ENCODE data around the gene CTBP2.

Gene CTBP2

GRCh38 chr10:125033146-125033924 lies 127.0 kb downstream of the CTBP2 start:
- no peak overlapping the region for H3K27ac ChIP-seq (ENCODE audit: low read depth, low read length)
- no peaks in the 10 kb centered on the region for H3K36me3 ChIP-seq (ENCODE audit: control insufficient read depth, insufficient read depth, low read length)
- H2BK120ac ChIP-seq (ENCODE audit: low read depth, low read length): no peak overlapping the region

GRCh38 chr10:125032474-125033020 lies 127.8 kb downstream of the CTBP2 start:
- no peak overlapping the region for H2BK5ac ChIP-seq (ENCODE audit: low read length)
- H2BK120ac ChIP-seq (ENCODE audit: low read depth, low read length): no peak overlapping the region
- H3K4me2 ChIP-seq (ENCODE audit: low read length): no peak overlapping the region
- no peaks in the 10 kb centered on the region for H3K27me3 ChIP-seq (ENCODE audit: insufficient read depth, low read length, poor library complexity)
- no peak overlapping the region for H2BK15ac ChIP-seq (replicated peaks; ENCODE audit: low read depth)
- H3K79me2 ChIP-seq (ENCODE audit: control insufficient read depth, insufficient read depth, low read length): peaks cover 84% of the 10 kb centered on the region
- no peak overlapping the region for H3K56ac ChIP-seq (ENCODE audit: low read length)
- no peak overlapping the region for H3K27ac ChIP-seq (ENCODE audit: low read depth, low read length)
- DNase-seq: no peak
- peaks cover 38% of the 10 kb centered on the region for H3K79me1 ChIP-seq (ENCODE audit: low read length)
- no peak overlapping the region for H3K4me3 ChIP-seq (ENCODE audit: low read length)
- no peak overlapping the region for H3K18ac ChIP-seq (ENCODE audit: low read length)
- H3K4me1 ChIP-seq (ENCODE audit: control insufficient read depth, low read depth, low read length): peaks cover 6% of the 10 kb centered on the region
- no peaks in the 10 kb centered on the region for H3K36me3 ChIP-seq (ENCODE audit: control insufficient read depth, insufficient read depth, low read length)
- H3K4ac ChIP-seq (ENCODE audit: low read depth, low read length): no peak overlapping the region
- no peak overlapping the region for H3K9ac ChIP-seq (ENCODE audit: low read length)
- H2AK5ac ChIP-seq (ENCODE audit: low read length): no peak overlapping the region
- no peak overlapping the region for H3K23ac ChIP-seq (ENCODE audit: low read length)
- no CpG with 5 or more reads among the region's 15 CpGs for WGBS (ENCODE audit: extremely low coverage, insufficient coverage, low lambda C conversion rate)
- H4K5ac ChIP-seq (ENCODE audit: low read length): no peak overlapping the region
- H4K8ac ChIP-seq (ENCODE audit: low read depth, low read length): no peak overlapping the region

More at GRCh38 chr10:125033146-125033924, 127.0 kb downstream of the CTBP2 start:
- Histone ChIP-seq H4K5ac (ENCODE audit: low read length) (no peak overlapping the region), H4K8ac (ENCODE audit: low read depth, low read length) (no peak overlapping the region), H2BK5ac (ENCODE audit: low read length) (no peak overlapping the region), H2AK5ac (ENCODE audit: low read length) (no peak overlapping the region), H3K56ac (ENCODE audit: low read length) (no peak overlapping the region), H3K79me2 (ENCODE audit: control insufficient read depth, insufficient read depth, low read length) (peaks cover 82% of the 10 kb centered on the region), H3K4me3 (ENCODE audit: low read length) (no peak overlapping the region), H3K4me1 (ENCODE audit: control insufficient read depth, low read depth, low read length) (peaks cover 7% of the 10 kb centered on the region), H3K4me2 (ENCODE audit: low read length) (no peak overlapping the region), H3K27me3 (ENCODE audit: insufficient read depth, low read length, poor library complexity) (no peaks in the 10 kb centered on the region), H3K79me1 (ENCODE audit: low read length) (peaks cover 42% of the 10 kb centered on the region), H3K4ac (ENCODE audit: low read depth, low read length) (no peak overlapping the region), H3K9ac (ENCODE audit: low read length) (no peak overlapping the region), H2BK15ac (replicated peaks; ENCODE audit: low read depth) (no peak overlapping the region), H3K23ac (ENCODE audit: low read length) (no peak overlapping the region), H3K18ac (ENCODE audit: low read length) (no peak overlapping the region)
- no peak for DNase-seq
- WGBS (ENCODE audit: extremely low coverage, insufficient coverage, low lambda C conversion rate): no CpG with 5 or more reads among the region's 27 CpGs

DNA sequence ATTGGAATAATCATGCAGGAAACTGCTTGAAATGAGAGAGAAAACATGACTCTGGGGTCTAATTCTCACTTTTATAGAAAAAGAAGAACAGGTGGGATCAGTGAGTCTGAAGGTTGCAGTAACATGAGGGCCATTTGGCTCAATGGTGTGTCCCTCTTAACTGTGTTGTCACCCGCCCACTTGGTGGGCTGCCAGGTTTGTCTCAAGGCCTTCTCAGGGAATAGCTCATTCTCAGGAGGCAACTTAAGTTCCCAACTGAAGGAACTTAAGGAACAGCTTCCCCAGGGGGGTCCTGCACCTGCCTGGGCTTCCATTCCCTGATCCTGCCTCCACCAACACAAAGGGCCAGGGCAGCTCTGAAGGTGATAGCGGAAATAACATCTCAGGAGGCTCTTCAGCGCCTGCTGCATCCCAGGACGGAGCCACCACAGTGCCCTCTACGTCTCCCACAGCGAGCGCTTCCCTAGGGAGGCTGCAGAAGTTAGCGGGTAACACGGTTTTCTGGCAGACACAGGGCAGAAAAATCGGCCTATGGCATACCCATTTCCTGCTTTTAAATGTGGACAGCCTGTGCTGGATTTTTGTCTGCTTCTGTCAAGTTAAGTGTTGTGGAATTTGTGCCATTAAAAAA lies 129.7 kb downstream of the CTBP2 start:
- no CpG with 5 or more reads among the region's 10 CpGs for WGBS (ENCODE audit: extremely low coverage, insufficient coverage, low lambda C conversion rate)
- H3K4me1 ChIP-seq (ENCODE audit: control insufficient read depth, low read depth, low read length): peaks cover 3% of the 10 kb centered on the region
- peaks cover under 1% of the 10 kb centered on the region for H3K36me3 ChIP-seq (ENCODE audit: control insufficient read depth, insufficient read depth, low read length)
- no peak overlapping the region for H2BK5ac ChIP-seq (ENCODE audit: low read length)
- H3K9ac ChIP-seq (ENCODE audit: low read length): no peak overlapping the region
- peaks cover 35% of the 10 kb centered on the region for H3K79me1 ChIP-seq (ENCODE audit: low read length)
- H2AK5ac ChIP-seq (ENCODE audit: low read length): no peak overlapping the region
- no peak overlapping the region for H4K8ac ChIP-seq (ENCODE audit: low read depth, low read length)
- H3K27me3 ChIP-seq (ENCODE audit: insufficient read depth, low read length, poor library complexity): no peaks in the 10 kb centered on the region
- no peak overlapping the region for H2BK120ac ChIP-seq (ENCODE audit: low read depth, low read length)
- H3K4ac ChIP-seq (ENCODE audit: low read depth, low read length): no peak overlapping the region
- DNase-seq: no peak
- H3K18ac ChIP-seq (ENCODE audit: low read length): no peak overlapping the region
- H2BK15ac ChIP-seq (replicated peaks; ENCODE audit: low read depth): no peak overlapping the region
- H3K79me2 ChIP-seq (ENCODE audit: control insufficient read depth, insufficient read depth, low read length): peaks cover 83% of the 10 kb centered on the region
- no peak overlapping the region for H3K4me3 ChIP-seq (ENCODE audit: low read length)
- no peak overlapping the region for H3K56ac ChIP-seq (ENCODE audit: low read length)
- H3K4me2 ChIP-seq (ENCODE audit: low read length): no peak overlapping the region
- H4K5ac ChIP-seq (ENCODE audit: low read length): no peak overlapping the region
- no peak overlapping the region for H3K23ac ChIP-seq (ENCODE audit: low read length)
- no peak overlapping the region for H3K27ac ChIP-seq (ENCODE audit: low read depth, low read length)

- no peak overlapping the region for H3K23ac ChIP-seq (ENCODE audit: low read length)
- H3K79me2 ChIP-seq (ENCODE audit: control insufficient read depth, insufficient read depth, low read length): peaks cover 82% of the 10 kb centered on the region
- H3K36me3 ChIP-seq (ENCODE audit: control insufficient read depth, insufficient read depth, low read length): peaks cover 2% of the 10 kb centered on the region
- H3K18ac ChIP-seq (ENCODE audit: low read length): no peak overlapping the region
- DNase-seq: no peak
- H3K79me1 ChIP-seq (ENCODE audit: low read length): peaks cover 40% of the 10 kb centered on the region
- no peak overlapping the region for H3K4me3 ChIP-seq (ENCODE audit: low read length)
- no peak overlapping the region for H2BK120ac ChIP-seq (ENCODE audit: low read depth, low read length)
- no peak overlapping the region for H3K9ac ChIP-seq (ENCODE audit: low read length)
- H3K4ac ChIP-seq (ENCODE audit: low read depth, low read length): no peak overlapping the region
- H2BK15ac ChIP-seq (replicated peaks; ENCODE audit: low read depth): no peak overlapping the region
- H3K4me2 ChIP-seq (ENCODE audit: low read length): no peak overlapping the region
- H4K8ac ChIP-seq (ENCODE audit: low read depth, low read length): no peak overlapping the region
- H2AK5ac ChIP-seq (ENCODE audit: low read length): no peak overlapping the region
- WGBS (ENCODE audit: extremely low coverage, insufficient coverage, low lambda C conversion rate): no CpG with 5 or more reads among the region's 7 CpGs
- no peak overlapping the region for H4K5ac ChIP-seq (ENCODE audit: low read length)
- H3K27ac ChIP-seq (ENCODE audit: low read depth, low read length): no peak overlapping the region
- H3K4me1 ChIP-seq (ENCODE audit: control insufficient read depth, low read depth, low read length): no peaks in the 10 kb centered on the region
- no peak overlapping the region for H2BK5ac ChIP-seq (ENCODE audit: low read length)
- no peak overlapping the region for H3K56ac ChIP-seq (ENCODE audit: low read length)
- no peaks in the 10 kb centered on the region for H3K27me3 ChIP-seq (ENCODE audit: insufficient read depth, low read length, poor library complexity)
Observed at GRCh38 chr10:125029584-125030242, 130.7 kb downstream of the CTBP2 start.

DNA sequence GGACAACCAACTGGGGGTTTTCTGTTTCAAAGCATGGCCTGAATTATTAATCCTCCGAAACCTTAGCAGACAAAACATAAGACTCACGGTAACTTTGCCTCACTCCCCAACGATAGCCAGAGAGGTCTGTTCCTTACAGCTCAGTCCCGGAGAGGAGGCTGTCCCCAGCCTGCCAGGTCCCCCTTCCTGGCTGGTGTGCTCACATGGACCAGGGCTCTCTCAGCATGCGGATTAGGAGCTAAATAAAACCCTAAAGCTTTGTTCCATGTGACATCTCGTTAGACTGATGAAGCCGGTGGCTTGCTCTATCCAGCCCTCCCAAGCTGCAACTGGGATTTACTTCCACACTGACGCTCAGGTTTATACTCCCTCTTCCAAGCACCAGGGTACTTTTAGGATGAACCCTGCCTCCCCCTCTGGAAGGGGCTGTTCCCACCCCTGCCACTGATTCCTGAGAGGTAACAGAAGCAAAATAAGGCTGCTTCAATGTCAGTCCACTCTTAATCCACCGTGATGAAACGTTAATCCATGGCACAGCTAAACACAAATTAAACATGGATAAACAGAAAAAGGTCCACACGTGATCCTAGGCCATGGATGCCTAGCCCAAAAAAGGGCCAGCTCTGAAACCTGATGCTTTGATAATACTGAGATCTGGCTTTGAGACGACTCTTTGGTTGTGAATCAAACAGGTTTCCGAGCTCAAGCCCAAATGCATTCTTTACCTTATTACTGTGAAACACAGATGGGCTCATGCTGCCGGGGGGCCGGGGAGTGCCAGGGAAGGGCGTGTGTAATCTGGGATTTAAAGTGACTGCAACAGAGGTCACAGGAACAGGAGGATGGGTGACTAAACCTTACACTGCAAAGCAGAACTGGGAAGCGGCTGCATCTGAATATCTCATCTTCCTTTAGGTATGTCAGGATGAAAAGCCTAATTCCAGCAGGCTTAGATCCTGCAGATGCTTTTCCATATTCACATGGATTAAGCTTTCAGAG lies 132.2 kb downstream of the CTBP2 start:
- Histone ChIP-seq H3K4ac (ENCODE audit: low read depth, low read length) (no peak overlapping the region), H2BK15ac (replicated peaks; ENCODE audit: low read depth) (no peak overlapping the region), H4K8ac (ENCODE audit: low read depth, low read length) (no peak overlapping the region), H3K4me2 (ENCODE audit: low read length) (no peak overlapping the region), H3K9ac (ENCODE audit: low read length) (no peak overlapping the region), H3K79me2 (ENCODE audit: control insufficient read depth, insufficient read depth, low read length) (peaks cover 85% of the 10 kb centered on the region), H3K56ac (ENCODE audit: low read length) (no peak overlapping the region), H3K27me3 (ENCODE audit: insufficient read depth, low read length, poor library complexity) (no peaks in the 10 kb centered on the region), H3K4me3 (ENCODE audit: low read length) (no peak overlapping the region), H3K23ac (ENCODE audit: low read length) (no peak overlapping the region), H3K79me1 (ENCODE audit: low read length) (peaks cover 41% of the 10 kb centered on the region), H3K18ac (ENCODE audit: low read length) (no peak overlapping the region), H4K5ac (ENCODE audit: low read length) (no peak overlapping the region), H3K4me1 (ENCODE audit: control insufficient read depth, low read depth, low read length) (no peaks in the 10 kb centered on the region), H2BK120ac (ENCODE audit: low read depth, low read length) (no peak overlapping the region), H2BK5ac (ENCODE audit: low read length) (no peak overlapping the region), H2AK5ac (ENCODE audit: low read length) (no peak overlapping the region), H3K36me3 (ENCODE audit: control insufficient read depth, insufficient read depth, low read length) (peaks cover 2% of the 10 kb centered on the region), H3K27ac (ENCODE audit: low read depth, low read length) (no peak overlapping the region)
- no CpG with 5 or more reads among the region's 17 CpGs for WGBS (ENCODE audit: extremely low coverage, insufficient coverage, low lambda C conversion rate)
- DNase-seq: no peak
